Activated CD4-positive, CD25-positive, alpha-beta regulatory T cell treated with anti-CD3 and anti-CD28 coated beads, Interleukin-2, amount 50 U/mL, for 72 hours (primary cell): ENCODE results near the gene MRPS7.
"Not testable (repeated sequence)": the region's sequence is repeated elsewhere in the genome, so short reads cannot be mapped to it uniquely, and the experiment has no call there.

Experiments
- DNase-seq: peaks from one replicate; pipeline ENCODE4 v3.0.0; 2021

The MRPS7 gene

DNA sequence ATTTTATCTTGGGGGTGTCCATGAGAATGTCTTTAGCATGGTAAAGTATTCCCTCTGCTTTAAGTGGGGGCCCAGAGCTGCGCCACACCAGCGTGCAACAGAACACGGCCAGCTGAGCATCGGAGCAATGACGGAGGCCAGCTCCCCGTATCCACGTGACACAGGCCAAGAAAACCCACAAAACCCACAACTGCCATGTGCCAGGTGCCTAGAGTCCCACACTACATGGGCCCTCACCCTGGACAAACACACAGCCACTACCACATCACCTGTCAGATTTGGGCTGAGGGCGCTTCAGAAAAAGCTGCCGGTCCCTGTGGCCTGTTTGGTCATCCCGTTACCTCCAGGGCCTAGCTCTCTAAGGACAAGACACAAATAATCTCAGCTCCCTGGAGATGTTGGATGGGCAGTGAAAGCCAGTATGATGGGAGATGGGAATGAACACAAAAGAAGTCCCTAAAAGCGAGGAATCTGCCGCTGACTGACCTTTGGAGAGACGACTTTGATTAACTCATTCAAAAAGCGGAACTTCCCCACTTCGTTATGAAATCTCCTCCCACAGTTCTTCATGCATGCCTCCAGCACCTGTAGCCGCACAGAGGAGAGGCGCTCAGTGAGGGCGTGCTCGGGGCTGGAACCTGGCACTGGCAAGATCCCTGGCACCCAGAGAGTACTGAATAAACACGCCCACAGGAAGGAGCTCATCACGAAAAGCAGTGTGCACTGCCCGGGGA is 17.4 kb upstream of the MRPS7 start:
- no peak for DNase-seq

DNA sequence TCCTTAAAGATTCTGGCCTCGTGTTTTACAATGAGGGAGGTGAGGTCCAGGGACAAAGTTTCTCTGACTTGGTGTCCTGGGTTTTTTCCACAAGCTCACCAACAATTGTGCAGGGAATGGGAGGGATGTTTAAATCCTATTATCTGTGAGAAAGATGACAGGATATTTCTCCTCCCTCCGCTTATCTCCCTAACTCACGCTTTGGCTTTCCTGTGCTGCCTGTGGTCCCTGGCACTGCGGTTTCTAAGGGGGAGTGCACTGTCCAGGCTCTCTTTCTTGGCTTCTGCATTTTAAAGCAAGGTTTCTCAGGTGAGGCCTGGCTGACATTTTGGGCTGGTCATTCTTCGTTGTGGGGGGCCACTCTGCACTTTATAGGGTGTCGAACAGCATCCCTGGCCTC is 16.7 kb upstream of the MRPS7 start:
- no peak for DNase-seq

- DNase-seq = no peak
Observed at GRCh38 chr17:75246404-75246803, 15.3 kb upstream of the MRPS7 start.

DNA sequence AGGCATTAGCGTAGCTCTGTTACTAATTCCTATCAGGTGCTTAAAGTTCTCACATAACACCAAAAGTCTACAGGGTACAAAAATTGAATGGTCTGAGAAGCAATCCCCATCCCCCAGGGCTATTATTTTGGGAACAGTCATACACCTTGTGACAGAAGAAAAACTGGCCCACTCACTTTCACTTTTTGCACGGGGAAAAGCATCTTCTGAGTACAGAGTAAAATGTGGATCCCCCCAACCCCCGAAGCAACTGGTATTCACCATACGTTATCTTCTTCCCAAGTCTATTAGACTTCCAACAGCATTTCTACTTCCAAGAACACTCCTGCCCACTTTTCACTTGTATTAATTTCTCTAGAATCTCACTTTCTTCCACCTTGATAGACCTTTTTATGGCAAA is 12.1 kb upstream of the MRPS7 start:
- no peak for DNase-seq

- peak; percentile 56 for DNase-seq
Observed at GRCh38 chr17:75250009-75250471, 11.6 kb upstream of the MRPS7 start.

- no peak for DNase-seq
Observed at GRCh38 chr17:75252039-75252816, 9.5 kb upstream of the MRPS7 start.

- not testable (repeated sequence) for DNase-seq
Observed at GRCh38 chr17:75255954-75256698, 5.6 kb upstream of the MRPS7 start.

GRCh38 chr17:75257228-75257627 is 4.5 kb upstream of the MRPS7 start:
- DNase-seq = not testable (repeated sequence)

GRCh38 chr17:75260641-75261335 is 891 bp upstream of the MRPS7 start:
- no peak for DNase-seq

DNA sequence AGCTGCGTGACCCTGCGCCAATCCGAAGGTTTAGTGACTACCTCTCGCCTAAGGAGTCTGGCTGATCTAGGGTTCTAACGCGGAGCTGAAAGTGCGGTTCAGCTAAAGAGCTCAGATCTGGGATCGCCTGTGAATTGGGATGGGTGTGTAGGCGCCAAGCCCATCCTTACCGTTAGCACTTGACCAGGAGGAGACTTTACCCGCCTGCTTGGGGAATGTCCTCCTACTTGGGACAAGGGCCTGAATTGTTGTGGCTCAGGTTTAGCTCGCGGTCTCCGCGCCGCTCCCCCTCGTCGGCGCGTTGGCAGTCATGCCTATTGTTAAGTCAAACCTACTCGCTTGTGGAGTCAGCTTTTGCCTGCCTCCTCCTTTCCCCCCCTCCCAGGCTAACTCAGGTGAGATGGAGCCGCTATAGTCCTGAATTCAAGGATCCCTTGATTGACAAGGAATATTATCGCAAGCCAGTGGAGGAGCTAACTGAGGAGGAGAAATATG is 480 bp downstream of the MRPS7 start:
- no peak for DNase-seq

DNA sequence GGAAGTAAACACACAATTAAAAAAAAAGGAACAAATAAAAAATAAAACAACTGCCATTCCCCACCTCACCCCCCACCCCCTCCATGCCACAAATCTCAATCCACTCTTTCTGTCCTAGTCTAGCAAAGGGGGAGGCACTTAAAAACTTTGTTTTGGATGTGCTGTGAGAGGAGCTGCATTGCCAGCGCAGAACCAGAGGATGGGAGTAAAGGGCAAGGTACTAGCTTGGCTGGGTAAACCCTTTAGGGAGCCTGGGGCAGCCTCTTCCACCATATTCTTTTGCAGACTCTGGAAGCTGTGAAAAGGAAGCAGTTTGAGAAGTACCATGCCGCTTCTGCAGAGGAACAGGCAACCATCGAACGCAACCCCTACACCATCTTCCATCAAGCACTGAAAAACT is 1.4 kb downstream of the MRPS7 start:
- DNase-seq = no peak

DNA sequence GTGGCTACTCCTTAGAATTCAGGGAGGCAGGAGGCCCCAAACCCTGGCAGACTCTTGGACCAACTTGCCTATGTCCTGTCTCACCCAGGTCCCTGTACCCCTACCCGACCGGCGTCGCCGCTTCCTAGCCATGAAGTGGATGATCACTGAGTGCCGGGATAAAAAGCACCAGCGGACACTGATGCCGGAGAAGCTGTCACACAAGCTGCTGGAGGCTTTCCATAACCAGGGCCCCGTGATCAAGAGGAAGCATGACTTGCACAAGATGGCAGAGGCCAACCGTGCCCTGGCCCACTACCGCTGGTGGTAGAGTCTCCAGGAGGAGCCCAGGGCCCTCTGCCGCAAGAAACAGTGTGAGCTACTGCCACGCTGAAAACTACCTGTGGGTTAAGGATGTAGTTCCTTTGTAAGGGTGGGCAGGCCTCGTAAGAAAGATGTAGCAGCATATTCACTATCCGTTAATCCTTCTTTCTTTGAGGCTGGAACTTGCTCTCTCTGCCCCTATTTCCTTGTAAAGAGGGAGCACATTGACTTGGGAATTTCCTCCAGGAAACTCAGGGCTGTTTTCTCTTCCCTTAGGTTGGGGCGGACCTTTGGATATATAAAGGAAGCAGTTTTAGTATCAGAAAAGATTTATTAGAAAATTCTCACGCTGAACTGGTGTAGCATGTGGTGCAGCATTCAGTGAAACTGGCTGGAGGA is 4.1 kb downstream of the MRPS7 start:
- no peak for DNase-seq

GRCh38 chr17:75266316-75267152 is 4.9 kb downstream of the MRPS7 start:
- no peak for DNase-seq

GRCh38 chr17:75267153-75267410 is 5.4 kb downstream of the MRPS7 start:
- DNase-seq = no peak

- DNase-seq = no peak
Observed at GRCh38 chr17:75267411-75268232, 5.9 kb downstream of the MRPS7 start.

- no peak for DNase-seq
Observed at GRCh38 chr17:75269844-75270217, 8.2 kb downstream of the MRPS7 start.

- peak; percentile 73 for DNase-seq
Observed at GRCh38 chr17:75270218-75270965, 8.7 kb downstream of the MRPS7 start.

GRCh38 chr17:75270966-75271232 is 9.2 kb downstream of the MRPS7 start, which contains the start of gene MIF4GD:
TSS of gene MIF4GD (minus strand) at chr17:75271231. CDS start at chr17:75270195, 1,036 bp downstream.
- DNase-seq = no peak

DNA sequence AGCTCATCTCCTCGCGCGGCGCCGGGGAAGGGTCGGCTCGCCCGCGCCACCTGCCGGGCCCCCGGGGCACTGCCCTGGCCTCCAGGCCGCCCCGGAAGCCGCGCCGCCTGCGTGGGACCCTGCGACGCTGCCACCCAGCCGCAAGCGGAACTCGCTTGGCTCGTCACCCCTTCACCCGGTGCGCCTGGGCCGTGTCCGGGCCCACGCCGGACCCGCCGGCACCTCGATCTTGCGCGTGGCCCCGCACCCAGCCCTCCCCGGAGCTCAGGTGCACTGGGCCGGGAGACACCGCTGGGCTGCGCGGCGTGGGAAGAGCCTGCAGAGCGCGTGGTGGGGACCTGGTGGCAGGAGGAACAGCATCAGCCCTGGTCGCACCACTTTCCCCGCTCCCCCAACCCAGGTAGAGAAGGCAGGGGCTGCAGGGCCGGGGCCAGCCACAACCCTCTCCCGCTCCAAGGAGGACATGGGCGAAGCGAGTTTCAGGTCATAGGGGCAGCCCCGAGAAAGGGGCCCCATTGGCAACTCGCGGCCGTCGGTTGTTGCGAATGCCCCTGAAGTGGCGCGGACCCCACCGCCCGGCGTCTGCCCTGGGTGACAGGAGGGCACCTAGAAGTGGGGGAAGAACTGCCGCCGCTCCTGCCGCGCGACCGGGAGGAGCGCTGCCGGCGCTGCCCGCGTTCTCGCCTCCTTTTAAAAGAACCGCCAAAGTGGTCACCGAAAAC is 9.7 kb downstream of the MRPS7 start:
- DNase-seq = peak; percentile 95
